Activated naive CD4-positive, alpha-beta T cell treated with anti-CD3 and anti-CD28 coated beads, Interleukin-2, amount 50 U/mL, for 72 hours (primary cell): ENCODE data around the gene CUL1. TPM values are rescaled to one million over a fixed set of nuclear protein-coding genes. Genes with fewer than 3 reads are reported as not detected.
A peak's percentile ranks its signal among the peaks of the same experiment; 100 is the strongest.
"Not testable (repeated sequence)": the region's sequence is repeated elsewhere in the genome, so short reads cannot be mapped to it uniquely, and the experiment has no call there.

Source experiments
- ATAC-seq, 2 donors: fragments of 150-1000 bp; cut with Tn5 transposase; 2 replicates each; pipeline ENCODE4 v1.10.0; 2021; ENCODE audit warnings: mild to moderate bottlenecking in 2 of 2, moderate library complexity in 2 of 2
- DNase-seq, 2 donors: peaks; one replicate each; pipeline ENCODE4 v3.0.0; 2021 to 2022; ENCODE audit warnings: low spot score in 2 of 2
- H3K27ac Mint-ChIP-seq, 2 donors: one replicate each; pipeline ENCODE4 v1.8.0; 2022; ENCODE audit warnings: mild to moderate bottlenecking in 2 of 2, mixed read lengths in 2 of 2
- H3K36me3 Mint-ChIP-seq, 2 donors: one replicate each; pipeline ENCODE4 v1.8.0; 2022; ENCODE audit warnings: mixed read lengths in 2 of 2
- H3K9me3 Mint-ChIP-seq, 2 donors: one replicate each; pipeline ENCODE4 v1.8.0; 2022; ENCODE audit warnings: mixed read lengths in 2 of 2
- total RNA-seq, 2 donors: library from RNA; stranded (reverse); gene quantifications; one replicate each; pipeline ENCODE4 v1.2.3, GENCODE V29; 2022

CUL1 gene
- total RNA-seq, 2 donors from 2014 or later = 52.1 to 80.0 TPM

DNA sequence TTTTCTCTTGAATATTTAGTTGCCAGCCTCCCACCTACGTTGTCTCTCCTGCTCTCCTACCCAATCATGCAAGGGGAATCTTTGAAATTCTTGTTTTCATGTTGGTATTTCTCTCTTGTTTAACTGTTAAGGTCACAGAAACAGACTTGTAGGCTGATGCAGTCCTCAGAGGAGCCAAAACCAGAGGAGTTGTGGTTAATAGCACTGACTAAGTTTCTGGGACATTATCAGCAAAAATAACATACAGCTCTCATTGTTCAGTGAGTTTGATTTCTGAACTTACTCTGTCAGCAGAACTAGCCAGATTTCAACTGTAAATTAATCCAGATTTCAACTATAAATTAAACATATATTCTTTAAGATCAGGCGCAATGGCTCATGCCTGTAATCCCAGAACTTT, 11.1 kb upstream of the CUL1 start:
- peaks cover 0 to 5% of the 10 kb centered on the region in 2 donors for H3K9me3 Mint-ChIP-seq
- H3K36me3 Mint-ChIP-seq = no peaks in the 10 kb centered on the region
- no peak overlapping the region for H3K27ac Mint-ChIP-seq
- DNase-seq (no peak), ATAC-seq (peak in 1 of 2 donors; percentile 22)

DNA sequence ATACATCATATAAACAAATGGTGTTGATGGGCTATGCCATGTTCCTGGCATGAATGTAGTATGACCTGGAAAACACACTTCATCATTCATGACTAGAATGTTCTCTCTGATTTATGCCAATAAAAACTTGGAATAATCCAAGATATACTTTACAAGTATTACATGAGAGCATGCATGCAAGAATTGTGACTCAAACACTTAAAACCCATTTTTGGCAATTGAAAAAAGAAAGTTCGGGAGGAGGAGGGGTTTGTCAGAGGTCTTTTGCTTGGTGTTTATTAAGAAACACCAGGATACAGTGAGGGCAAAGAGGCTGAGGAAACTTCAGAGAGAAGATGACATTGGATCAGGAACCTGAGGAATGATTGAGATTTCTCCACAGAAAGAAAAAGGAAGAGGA, 10.2 kb upstream of the CUL1 start:
- Mint-ChIP-seq H3K36me3 (no peaks in the 10 kb centered on the region), H3K27ac (no peak overlapping the region), H3K9me3 (peaks cover 0 to 5% of the 10 kb centered on the region in 2 donors)
- DNase-seq (no peak), ATAC-seq (no peak)

DNA sequence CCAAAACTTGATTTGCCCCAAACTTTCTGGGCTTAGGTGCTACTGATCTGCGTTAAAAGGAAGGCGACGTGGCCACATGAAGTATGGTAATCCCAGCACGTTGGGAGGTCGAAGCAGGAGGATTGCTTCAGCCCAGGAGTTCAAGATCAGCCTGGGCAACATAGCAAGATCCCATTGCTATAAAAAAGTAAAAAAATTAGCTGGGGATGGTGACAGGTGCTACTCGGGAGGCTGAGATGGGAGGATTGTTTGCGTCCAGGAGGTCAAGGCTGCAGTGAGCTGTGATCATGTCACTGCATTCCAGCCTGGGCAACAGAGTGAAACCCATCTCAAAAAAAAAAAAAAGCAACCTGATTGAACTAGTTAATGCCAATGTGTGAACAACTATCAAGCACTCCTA, 5.1 kb upstream of the CUL1 start:
- Mint-ChIP-seq H3K36me3 (peaks cover 0 to 5% of the 10 kb centered on the region in 2 donors), H3K27ac (no peak overlapping the region), H3K9me3 (peaks cover 0 to 5% of the 10 kb centered on the region in 2 donors)
- ATAC-seq = no peak
- DNase-seq = no peak

DNA sequence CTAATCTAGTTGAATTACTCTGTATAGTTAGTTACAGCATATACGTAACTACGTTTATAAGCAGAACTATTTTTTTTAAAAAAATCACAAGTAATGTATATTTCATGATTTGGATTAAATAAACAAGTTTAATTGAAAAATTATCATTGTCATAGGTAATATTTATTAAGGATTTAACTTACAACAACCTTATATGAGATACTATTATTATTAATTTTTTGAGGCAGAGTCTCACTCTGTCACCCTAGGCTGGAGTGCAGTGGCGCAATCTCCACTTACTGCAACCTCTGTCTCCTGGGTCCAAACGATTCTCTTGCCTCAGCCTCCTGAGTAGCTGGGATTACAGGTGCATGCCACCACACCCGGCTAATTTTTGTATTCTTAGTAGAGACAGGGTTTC, 4.1 kb upstream of the CUL1 start:
- H3K9me3 Mint-ChIP-seq = peaks cover 0 to 5% of the 10 kb centered on the region in 2 donors

DNA sequence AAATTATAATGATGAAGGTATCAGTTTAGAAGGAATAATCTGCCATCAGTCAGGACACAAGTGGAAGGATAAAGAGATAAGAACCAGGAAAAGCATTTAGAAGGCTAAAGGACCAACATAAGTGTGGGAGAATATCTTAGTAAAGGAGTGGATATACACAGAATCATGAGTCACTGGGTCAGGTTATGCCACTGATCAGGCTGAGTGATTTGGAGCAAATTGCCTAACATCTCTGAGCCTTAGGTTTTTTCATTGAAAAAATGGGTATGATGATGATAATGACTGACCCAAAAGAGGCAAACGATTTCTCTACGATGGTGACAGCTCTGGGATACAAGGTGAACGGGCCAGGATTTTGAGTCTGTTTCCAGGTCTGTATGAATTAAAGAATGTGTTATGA, 2.8 kb upstream of the CUL1 start:
- ATAC-seq (peak in 1 of 2 donors; percentile 6), DNase-seq (no peak)
- Mint-ChIP-seq H3K36me3 (peaks cover 13 to 19% of the 10 kb centered on the region in 2 donors), H3K9me3 (peaks cover 0 to 1% of the 10 kb centered on the region in 2 donors), H3K27ac (peak overlapping the region; percentile 63 to 97)

More for the DNA sequence above, 4.1 kb upstream of the CUL1 start:
- ATAC-seq (no peak), DNase-seq (no peak)
- Mint-ChIP-seq H3K27ac (no peak overlapping the region), H3K36me3 (peaks cover 0 to 6% of the 10 kb centered on the region in 2 donors)

DNA sequence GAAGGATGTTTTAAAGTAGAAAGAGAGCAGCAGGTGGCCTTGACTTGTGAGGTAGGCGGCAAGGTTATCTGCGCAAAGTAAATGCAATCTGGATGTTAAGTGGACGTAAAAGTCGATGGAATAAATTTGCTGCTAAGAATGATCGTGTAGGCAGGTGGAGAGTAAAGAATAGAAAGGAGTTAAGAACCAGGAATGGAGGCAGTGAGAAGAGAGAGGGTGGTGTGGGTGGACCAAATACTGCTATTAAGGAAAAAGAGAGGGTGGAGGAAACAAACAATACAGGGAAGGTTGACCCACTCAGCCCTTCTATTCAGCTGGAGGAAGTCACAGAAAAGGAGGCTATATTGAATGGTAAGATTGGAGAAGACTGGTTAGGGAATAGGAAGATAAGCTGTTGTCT, 1.9 kb upstream of the CUL1 start:
- no peak for ATAC-seq
- DNase-seq = no peak
- Mint-ChIP-seq H3K9me3 (no peaks in the 10 kb centered on the region), H3K27ac (peak overlapping the region; percentile 0 to 97), H3K36me3 (peaks cover 19 to 27% of the 10 kb centered on the region in 2 donors)

DNA sequence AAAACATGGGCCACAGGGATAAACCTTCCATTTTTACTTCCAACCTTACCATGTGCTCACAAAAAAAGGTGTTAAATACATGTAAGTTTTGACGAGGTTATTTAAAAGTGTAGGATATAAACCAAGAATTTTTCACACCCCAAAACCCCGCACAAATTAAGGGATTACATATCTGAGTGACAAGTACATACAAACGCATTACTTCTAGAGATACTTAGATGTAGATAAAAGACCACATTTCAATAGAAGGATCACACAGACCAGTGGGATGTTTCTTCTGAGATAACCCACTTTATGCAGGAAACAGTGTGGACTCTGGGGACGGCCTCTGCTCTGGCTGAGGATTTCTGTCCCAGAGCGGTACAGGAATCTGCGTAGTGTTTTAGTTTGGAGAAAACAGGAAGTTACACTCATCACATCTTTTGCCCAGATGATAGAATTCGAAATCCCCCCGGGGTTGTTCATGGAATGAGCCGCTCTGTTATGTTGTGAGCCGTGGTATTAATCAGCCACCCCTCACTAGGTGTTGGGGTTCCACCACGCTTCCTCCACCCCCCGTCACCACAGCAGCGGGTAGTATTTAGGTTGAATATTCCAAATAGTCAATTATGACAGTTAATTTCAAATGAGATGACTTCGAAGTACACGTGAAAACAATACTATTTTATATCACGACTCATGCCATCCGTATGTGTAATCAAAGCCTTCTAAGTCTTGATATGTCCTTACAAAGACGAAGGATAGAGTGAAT, 1.3 kb upstream of the CUL1 start:
- ATAC-seq (peak; percentile 70 to 73), DNase-seq (peak; percentile 67 to 82)
- Mint-ChIP-seq H3K27ac (peak overlapping the region; percentile 97 to 99), H3K36me3 (peaks cover 19 to 27% of the 10 kb centered on the region in 2 donors), H3K9me3 (no peaks in the 10 kb centered on the region)

DNA sequence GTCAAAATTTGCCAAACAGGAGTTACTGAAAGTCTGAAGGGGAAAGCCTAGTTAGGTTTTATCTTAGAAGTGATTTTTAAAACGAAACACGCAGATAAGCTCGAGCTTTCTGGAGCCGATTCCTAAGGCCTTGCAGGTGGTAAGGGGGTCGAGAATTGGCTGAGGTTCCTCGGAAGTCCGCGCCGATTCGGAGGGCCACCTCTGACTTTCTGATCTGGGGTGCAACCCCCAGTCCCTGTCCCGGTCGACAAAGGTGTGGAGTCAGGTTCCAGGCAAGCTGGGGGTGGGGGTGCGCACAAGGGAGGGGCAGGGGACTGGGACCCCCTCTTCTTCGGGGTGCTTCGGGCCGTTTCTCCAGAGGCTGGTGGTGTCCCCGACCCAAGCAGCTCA, 701 bp upstream of the CUL1 start:
- no peaks in the 10 kb centered on the region for H3K9me3 Mint-ChIP-seq
- peak overlapping the region; percentile 97 to 99 for H3K27ac Mint-ChIP-seq
- peak in 1 of 2 donors; percentile 18 for DNase-seq
- peaks cover 19 to 27% of the 10 kb centered on the region in 2 donors for H3K36me3 Mint-ChIP-seq
- ATAC-seq = no peak

DNA sequence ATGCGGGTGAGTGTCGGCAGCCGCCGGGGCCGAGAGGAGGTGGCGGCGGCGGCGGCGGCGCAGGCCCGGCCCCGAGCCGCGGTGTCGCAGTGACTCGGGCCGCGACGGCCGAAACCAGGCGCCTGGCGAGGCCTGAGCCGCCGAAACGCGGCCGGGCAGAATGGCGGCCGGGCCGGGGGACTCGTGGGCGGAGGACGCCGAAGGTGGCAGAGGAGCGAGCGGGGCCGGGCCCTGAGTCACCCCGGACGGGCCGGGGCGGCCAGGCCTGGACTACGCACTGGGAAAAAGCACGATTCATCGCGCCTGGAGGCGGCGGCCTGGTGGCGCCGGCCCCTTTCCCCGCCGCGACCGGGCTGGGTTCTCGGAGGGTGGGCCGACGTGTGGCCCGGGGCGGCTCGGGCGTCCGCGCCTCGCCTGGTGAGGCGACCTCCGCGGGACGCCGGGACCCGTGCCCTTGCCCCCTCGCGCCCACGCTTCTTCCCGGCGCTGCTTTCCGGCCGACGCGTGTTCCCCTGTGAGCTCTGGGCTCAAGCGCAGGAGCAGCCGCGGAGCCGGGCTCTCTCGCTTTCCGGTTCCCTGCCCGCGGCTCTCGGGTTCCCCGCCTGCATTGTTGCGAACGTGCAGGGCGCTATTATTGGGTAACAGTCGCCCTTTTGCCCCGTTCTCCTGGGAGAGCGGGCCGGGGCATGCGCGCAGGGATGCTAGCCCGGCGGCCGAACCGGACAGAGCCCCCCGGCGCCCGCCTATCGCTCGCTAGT, 500 bp downstream of the CUL1 start:
- Mint-ChIP-seq H3K27ac (peak overlapping the region; percentile 81 to 97), H3K9me3 (no peaks in the 10 kb centered on the region), H3K36me3 (peaks cover 19 to 27% of the 10 kb centered on the region in 2 donors)
- DNase-seq (peak; percentile 68 to 82), ATAC-seq (peak; percentile 31 to 47)

DNA sequence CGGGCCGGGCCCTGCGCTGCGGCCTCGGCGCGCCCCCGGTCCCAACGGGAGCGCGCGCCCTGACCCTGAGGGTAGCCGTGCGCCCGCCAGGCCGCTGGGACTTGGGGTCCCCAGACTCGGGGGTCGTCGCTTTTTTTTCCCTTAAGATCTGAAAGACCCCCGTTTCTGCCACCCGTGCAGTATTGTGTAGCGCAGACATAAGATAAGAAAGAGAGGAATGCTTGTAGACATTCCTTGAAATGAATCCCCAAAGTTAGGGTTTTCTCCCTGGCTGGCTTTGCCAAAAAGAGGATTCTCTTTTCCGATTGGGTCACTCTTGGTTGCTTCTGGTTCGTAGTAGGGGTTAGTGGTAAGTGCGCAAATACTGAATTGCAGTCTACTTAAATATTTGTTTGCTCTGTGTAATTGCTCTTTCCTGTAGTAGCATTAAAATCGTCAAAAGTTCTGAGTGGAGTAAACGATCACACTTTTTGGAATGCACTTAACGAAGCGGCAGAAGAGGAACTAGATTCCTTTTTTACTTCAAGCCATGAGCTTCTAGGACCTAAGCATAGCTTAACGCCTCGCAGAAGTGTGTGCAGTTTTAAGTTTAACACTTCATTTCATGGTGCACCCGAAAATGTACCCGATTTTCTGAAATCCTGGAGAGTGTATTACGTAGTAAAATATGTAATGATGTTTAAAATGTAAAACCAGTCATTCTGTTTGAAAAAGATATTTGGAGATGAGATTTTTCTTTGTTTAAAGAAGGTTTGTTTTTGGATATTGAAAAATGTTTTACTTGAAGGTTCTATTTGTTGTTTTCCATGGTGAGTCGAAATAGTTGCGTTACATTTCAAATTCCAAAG, 1.3 kb downstream of the CUL1 start:
- ATAC-seq (no peak), DNase-seq (no peak)
- peak overlapping the region; percentile 95 to 97 for H3K27ac Mint-ChIP-seq

DNA sequence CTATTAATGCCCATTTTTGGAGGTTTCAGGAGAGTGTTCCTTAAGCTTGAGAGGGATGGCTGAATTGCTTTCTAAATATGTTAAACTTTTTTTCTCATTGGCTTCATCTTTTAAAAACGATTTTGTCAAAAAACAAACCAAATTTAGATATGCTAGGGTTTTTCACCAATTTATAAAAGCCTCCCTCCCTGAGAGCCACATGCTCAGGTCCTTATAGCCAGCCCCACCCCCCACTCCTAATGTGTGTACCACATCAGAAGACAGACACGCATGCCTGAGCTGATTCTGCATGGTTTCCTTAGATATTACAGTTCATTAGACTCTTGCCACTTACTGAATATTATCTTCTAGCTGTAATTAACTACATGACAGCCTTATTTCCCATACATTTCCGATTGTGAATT, 2.0 kb downstream of the CUL1 start:
- peak in 1 of 2 donors; percentile 43 for DNase-seq

More for the DNA sequence above, 1.3 kb downstream of the CUL1 start:
- Mint-ChIP-seq H3K9me3 (no peaks in the 10 kb centered on the region), H3K36me3 (peaks cover 19 to 27% of the 10 kb centered on the region in 2 donors)

DNA sequence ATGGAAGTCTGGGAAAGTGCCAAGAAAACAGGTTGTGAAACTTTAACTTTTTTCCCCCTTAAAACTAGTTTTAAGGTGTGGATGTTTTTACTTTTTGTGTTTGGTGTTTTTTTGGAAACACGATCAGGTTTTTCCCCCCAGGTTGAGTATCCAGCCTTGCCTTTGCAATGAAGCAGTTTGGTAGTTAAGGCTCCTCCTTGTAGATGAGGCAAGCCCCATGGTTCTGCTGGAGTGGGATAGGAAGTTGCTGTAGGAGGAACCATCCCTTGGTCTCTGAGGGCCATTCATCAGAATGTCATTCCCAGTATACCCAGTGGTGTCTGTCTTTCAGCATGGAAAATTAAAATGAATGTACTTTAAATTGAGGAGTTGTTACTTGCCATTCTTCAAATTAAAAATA, 2.7 kb downstream of the CUL1 start:
- Mint-ChIP-seq H3K9me3 (no peaks in the 10 kb centered on the region), H3K36me3 (peaks cover 19 to 22% of the 10 kb centered on the region in 2 donors), H3K27ac (peak overlapping the region; percentile 67 to 97)
- no peak for DNase-seq
- ATAC-seq = no peak

More for the DNA sequence above, 2.0 kb downstream of the CUL1 start:
- Mint-ChIP-seq H3K9me3 (no peaks in the 10 kb centered on the region), H3K36me3 (peaks cover 19 to 27% of the 10 kb centered on the region in 2 donors), H3K27ac (peak overlapping the region; percentile 95 to 97)
- no peak for ATAC-seq

DNA sequence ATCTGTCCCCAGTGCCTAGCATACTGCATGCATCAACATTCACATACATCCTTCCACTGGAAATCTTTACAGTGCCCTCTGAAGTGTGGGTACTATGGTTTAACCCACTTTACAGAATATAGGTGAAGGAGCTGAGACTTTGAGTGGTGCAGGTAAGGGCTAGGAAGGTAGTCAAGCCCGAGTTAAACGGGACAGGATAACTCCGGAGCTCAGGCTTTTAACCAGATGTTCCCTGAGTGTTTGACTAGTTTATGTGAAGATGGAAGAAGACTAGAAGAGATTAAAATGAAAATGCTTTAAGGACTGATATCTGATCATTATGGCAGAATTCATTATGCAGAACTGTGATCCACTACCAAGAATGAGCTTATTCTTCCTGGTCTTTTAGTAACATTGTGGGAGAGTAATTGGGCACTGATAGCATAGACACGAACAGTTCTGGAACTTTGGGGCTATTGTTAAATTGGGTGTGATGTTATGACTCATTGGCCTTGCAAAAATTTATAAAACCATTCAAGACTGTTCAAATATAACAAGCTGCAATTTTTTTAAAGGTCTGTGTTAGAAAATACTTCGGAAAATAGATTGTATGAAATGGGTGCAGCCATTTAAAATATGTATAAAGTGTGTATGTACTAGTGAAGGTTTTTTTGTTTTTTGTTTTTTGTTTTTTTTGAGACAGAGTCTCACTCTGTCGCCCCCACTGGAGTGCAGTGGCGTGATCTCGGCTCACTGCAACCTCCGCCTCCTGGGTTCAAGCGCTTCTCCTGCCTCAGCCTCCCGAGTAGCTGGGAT, 4.4 kb downstream of the CUL1 start:
- DNase-seq = no peak
- H3K27ac Mint-ChIP-seq = peak overlapping the region in 1 of 2 donors; percentile 67
- ATAC-seq = no peak
- H3K36me3 Mint-ChIP-seq = peaks cover 19 to 22% of the 10 kb centered on the region in 2 donors
- H3K9me3 Mint-ChIP-seq = no peaks in the 10 kb centered on the region

DNA sequence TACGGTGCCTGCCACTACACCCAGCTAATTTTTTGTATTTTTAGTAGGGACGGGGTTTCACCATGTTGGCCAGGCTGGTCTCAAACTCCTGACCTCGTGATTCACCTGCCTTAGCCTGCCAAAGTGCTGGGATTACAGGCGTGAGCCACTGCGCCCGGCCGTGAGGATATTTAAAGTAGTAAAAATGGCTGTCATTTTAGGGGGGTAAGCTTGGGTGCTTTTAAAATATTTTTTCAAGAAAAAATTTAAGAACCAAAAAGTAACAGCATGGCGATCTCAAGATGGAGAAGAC, 4.9 kb downstream of the CUL1 start:
- not testable (repeated sequence) for H3K9me3 Mint-ChIP-seq, ATAC-seq, H3K27ac Mint-ChIP-seq, DNase-seq
- peaks cover 19 to 22% of the 10 kb centered on the region in 2 donors for H3K36me3 Mint-ChIP-seq

DNA sequence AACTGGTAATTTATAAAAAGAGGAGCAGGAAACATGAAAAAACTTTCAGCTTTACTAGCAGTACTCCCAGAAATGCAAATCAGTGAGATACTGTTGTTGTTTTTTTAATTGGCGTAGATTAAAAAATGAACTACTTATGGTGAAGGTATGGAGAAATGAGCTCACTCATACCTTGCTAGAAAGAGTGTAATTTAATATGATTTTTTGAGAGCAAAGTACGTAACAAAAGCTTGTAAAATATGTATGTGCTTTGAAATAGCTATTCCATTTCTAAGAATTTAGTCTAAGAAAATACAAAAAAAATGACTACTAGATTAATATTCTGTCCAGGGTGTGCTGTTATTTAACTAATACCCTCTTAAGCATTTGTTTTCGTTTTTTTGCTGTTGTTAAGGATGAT, 5.5 kb downstream of the CUL1 start:
- H3K27ac Mint-ChIP-seq = no peak overlapping the region
- no peaks in the 10 kb centered on the region for H3K9me3 Mint-ChIP-seq
- peaks cover 19 to 22% of the 10 kb centered on the region in 2 donors for H3K36me3 Mint-ChIP-seq
- no peak for DNase-seq
- no peak for ATAC-seq

DNA sequence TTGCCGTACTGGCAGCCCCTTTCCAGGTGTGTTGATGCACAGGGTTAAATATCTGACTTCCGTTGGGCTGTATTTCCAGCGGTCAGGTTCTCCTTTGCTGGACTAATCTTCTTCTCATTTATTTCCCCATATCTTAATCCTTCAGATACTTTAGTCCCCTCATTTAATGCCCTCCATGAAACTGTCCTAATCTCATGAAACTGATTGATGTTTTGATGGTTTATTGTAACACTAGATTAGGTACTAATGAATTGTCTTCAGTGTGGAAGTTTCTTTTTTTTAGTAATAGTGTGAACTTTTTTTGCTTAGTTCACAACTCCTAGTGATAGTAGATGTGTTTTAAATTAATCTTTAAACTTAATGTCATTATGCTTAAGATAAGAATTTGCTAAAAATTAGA, 6.3 kb downstream of the CUL1 start:
- H3K36me3 Mint-ChIP-seq = peaks cover 16 to 18% of the 10 kb centered on the region in 2 donors
- ATAC-seq (no peak), DNase-seq (no peak)
- no peaks in the 10 kb centered on the region for H3K9me3 Mint-ChIP-seq
- no peak overlapping the region for H3K27ac Mint-ChIP-seq
